GM12878 (cell line): ENCODE results near the gene ING4. TPM values are rescaled to one million over a fixed set of nuclear protein-coding genes. Genes with fewer than 3 reads are reported as not detected.
A peak's percentile ranks its signal among the peaks of the same experiment; 100 is the strongest.

Experiments
- CREB1 ChIP-seq: IDR thresholded peaks from 2 replicates; pipeline ENCODE4 v1.6.1; 2012; ENCODE audit warnings: low read depth, mild to moderate bottlenecking, inconsistent platforms
- ETV6 ChIP-seq, 2 experiments: fragments of 450-650 bp in 1 of 2; IDR thresholded peaks in 1 of 2; conservative IDR thresholded peaks in 1 of 2; 2 replicates each; pipeline ENCODE4 v1.6.1; 2014; ENCODE audit warnings: antibody characterized with exemption in 1 of 2, borderline replicate concordance in 1 of 2, low read depth in 1 of 2, mild to moderate bottlenecking in 1 of 2, moderate library complexity in 1 of 2
- GATAD2B ChIP-seq: fragments of 450-650 bp; conservative IDR thresholded peaks from 2 replicates; pipeline ENCODE4 v1.6.1; 2017; ENCODE audit warnings: low read depth, mild to moderate bottlenecking, moderate library complexity
- HDAC6 ChIP-seq: fragments of 200-600 bp; sonication (generic); IDR thresholded peaks from one replicate; pipeline ENCODE4 v1.8.0; 2017; ENCODE audit warnings: antibody characterized with exemption; ENCODE audit not compliant: unreplicated experiment
- IKZF2 ChIP-seq, 2 experiments: fragments of 450-650 bp; IDR thresholded peaks; 2 replicates each; pipeline ENCODE4 v1.6.1; 2017; ENCODE audit warnings: mild to moderate bottlenecking in 2 of 2, moderate library complexity in 2 of 2
- RAD51 ChIP-seq: fragments of 450-650 bp; IDR thresholded peaks from 2 replicates; pipeline ENCODE4 v1.6.1; 2016; ENCODE audit warnings: moderate library complexity, mild to moderate bottlenecking, inconsistent platforms
- SPI1 ChIP-seq: IDR thresholded peaks from 2 replicates; pipeline ENCODE4 v1.6.1; 2011; ENCODE audit warnings: low read depth, mild to moderate bottlenecking, low read length, moderate library complexity, borderline replicate concordance; ENCODE audit not compliant: insufficient read depth
- SRF ChIP-seq, 2 experiments: IDR thresholded peaks; 2 replicates each; pipeline ENCODE4 v1.6.1; 2011; ENCODE audit warnings: low read depth in 2 of 2, low read length in 2 of 2, mild to moderate bottlenecking in 1 of 2, moderate library complexity in 1 of 2
- polyA plus RNA-seq, 11 experiments: library from polyadenylated mRNA; depleted of rRNA in 4 of 11; unstranded in 6 of 11; stranded (reverse) in 5 of 11; fragments of >200 nt; fragmentation: Nextera tagmentation in 4 of 11; fragmentation: Illumina TruSeq in 1 of 11; extraction: Ambion mirVana in 4 of 11; extraction: Trizol in 1 of 11; gene quantifications; 1 replicate in 1 of 11; 2 replicates in 10 of 11; pipeline versions ENCODE4 v1.2.1 to v1.2.3, GENCODE V29; 2011 to 2016; ENCODE audit warnings: inconsistent platforms in 2 of 11, missing spikeins in 2 of 11, low read depth in 1 of 11
- total RNA-seq, 4 experiments: library from RNA; depleted of rRNA in 3 of 4; stranded (reverse); fragments of >200 nt in 3 of 4; fragmentation: Illumina TruSeq in 1 of 4; extraction: Trizol in 1 of 4; gene quantifications; 2 replicates each; pipeline versions ENCODE4 v1.2.1 to v1.2.3, GENCODE V29; 2013 to 2021
- TF ChIP-seq, protein P1 (sequence below): IDR thresholded peaks from 2 replicates; pipeline ENCODE4 v1.6.1; 2012; ENCODE audit warnings: low read depth, low read length, improper control_type of control experiment
- TF ChIP-seq, protein P2 (sequence below): IDR thresholded peaks from 2 replicates; pipeline ENCODE4 v1.6.1; 2012; ENCODE audit warnings: improper control_type of control experiment, low read depth, low read length; ENCODE audit not compliant: insufficient replicate concordance

ING4 gene
- total and polyA plus RNA-seq, 10 of the 15 experiments (the other 5 are each of a cell fraction or from before 2014, with no cell fraction given), result 7.2 to 53.9 (median 21.8) TPM

DNA sequence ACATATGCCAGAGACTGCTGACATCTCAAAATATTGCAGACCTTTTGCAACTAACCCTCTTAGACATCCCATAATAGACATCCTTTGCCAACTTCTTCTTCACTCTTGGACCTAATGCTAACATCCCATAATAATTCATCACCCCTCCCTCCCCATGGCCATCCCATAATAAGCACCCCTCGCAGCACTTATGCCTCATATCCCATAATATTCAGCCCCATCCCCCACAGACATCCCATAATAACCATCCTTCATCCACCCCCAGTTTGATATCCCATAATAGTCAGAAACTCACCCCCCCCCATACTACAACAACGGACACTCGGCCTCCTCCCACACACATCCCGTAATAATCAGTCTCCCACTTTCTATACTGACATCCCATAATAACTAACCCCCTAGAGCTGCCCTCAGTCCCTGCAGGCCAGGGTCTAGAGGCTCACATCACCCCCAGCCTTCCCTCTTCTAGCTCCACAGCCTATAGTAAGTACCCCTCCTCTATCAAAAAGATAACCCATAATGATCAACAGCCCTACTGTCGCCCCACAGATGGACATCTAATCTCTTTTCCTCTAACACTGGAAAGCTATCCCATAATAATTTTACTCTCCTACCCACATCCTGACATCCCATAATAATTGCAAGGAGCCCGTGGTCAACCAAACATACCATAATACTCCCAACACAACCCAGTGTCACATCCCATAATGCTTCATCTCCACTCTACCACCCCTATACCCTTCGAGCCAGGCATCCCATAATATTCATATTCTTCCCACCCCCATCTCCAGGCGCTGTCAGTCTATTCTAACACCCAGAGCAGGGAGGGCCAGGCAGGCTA lies 54.9 kb downstream of the ING4 start (continued):
- TF ChIP-seq CREB1 (no peak), IKZF2 (IDR thresholded peaks at IDR 0.05) (peak; percentile 48 to 49), ETV6 (conservative IDR thresholded peaks at IDR 0.05 in 1 of 2, IDR thresholded peaks at IDR 0.05 in 1 of 2; ENCODE audit: borderline replicate concordance in 1 of 2, low read depth in 1 of 2) (no peak), SPI1 (no peak), RAD51 (no peak), SRF (IDR thresholded peaks at IDR 0.05; ENCODE audit: low read depth in 2 of 2, low read length in 2 of 2) (no peak), GATAD2B (0 out of 2 replicates have a peak, but pooled peaks have one; percentile 20), HDAC6 (no peak)
- TF ChIP-seq, protein P1, sequence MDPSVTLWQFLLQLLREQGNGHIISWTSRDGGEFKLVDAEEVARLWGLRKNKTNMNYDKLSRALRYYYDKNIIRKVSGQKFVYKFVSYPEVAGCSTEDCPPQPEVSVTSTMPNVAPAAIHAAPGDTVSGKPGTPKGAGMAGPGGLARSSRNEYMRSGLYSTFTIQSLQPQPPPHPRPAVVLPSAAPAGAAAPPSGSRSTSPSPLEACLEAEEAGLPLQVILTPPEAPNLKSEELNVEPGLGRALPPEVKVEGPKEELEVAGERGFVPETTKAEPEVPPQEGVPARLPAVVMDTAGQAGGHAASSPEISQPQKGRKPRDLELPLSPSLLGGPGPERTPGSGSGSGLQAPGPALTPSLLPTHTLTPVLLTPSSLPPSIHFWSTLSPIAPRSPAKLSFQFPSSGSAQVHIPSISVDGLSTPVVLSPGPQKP, result no peak
- TF ChIP-seq, protein P2, sequence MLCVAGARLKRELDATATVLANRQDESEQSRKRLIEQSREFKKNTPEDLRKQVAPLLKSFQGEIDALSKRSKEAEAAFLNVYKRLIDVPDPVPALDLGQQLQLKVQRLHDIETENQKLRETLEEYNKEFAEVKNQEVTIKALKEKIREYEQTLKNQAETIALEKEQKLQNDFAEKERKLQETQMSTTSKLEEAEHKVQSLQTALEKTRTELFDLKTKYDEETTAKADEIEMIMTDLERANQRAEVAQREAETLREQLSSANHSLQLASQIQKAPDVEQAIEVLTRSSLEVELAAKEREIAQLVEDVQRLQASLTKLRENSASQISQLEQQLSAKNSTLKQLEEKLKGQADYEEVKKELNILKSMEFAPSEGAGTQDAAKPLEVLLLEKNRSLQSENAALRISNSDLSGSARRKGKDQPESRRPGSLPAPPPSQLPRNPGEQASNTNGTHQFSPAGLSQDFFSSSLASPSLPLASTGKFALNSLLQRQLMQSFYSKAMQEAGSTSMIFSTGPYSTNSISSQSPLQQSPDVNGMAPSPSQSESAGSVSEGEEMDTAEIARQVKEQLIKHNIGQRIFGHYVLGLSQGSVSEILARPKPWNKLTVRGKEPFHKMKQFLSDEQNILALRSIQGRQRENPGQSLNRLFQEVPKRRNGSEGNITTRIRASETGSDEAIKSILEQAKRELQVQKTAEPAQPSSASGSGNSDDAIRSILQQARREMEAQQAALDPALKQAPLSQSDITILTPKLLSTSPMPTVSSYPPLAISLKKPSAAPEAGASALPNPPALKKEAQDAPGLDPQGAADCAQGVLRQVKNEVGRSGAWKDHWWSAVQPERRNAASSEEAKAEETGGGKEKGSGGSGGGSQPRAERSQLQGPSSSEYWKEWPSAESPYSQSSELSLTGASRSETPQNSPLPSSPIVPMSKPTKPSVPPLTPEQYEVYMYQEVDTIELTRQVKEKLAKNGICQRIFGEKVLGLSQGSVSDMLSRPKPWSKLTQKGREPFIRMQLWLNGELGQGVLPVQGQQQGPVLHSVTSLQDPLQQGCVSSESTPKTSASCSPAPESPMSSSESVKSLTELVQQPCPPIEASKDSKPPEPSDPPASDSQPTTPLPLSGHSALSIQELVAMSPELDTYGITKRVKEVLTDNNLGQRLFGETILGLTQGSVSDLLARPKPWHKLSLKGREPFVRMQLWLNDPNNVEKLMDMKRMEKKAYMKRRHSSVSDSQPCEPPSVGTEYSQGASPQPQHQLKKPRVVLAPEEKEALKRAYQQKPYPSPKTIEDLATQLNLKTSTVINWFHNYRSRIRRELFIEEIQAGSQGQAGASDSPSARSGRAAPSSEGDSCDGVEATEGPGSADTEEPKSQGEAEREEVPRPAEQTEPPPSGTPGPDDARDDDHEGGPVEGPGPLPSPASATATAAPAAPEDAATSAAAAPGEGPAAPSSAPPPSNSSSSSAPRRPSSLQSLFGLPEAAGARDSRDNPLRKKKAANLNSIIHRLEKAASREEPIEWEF, result no peak
